ENCODE data around the gene PAX6. TPM values are rescaled to one million over a fixed set of nuclear protein-coding genes. Genes with fewer than 3 reads are reported as not detected.

PAX6 gene
- total and polyA plus RNA-seq, 2 donors, result 0.32 to 0.47 TPM

GRCh38 chr11:31794548-31794947 lies 16.6 kb downstream of the PAX6 start:
- H3K27me3 ChIP-seq (ENCODE audit: control insufficient read depth in 2 of 2, insufficient read depth in 1 of 2, low read length in 1 of 2), result peaks cover 52 to 76% of the 10 kb centered on the region in 2 donors
- 81% methylated on average over 4 of the region's 4 CpGs for WGBS
- no peak overlapping the region for H3K4me3 ChIP-seq (ENCODE audit: low read length in 2 of 2)
- no peaks in the 10 kb centered on the region for H3K36me3 ChIP-seq (ENCODE audit: control insufficient read depth in 2 of 2, insufficient read depth in 2 of 2, low read length in 1 of 2)
- no peak overlapping the region for H3K27ac ChIP-seq (ENCODE audit: low read depth in 1 of 2, low read length in 1 of 2)
- DNase-seq (ENCODE audit: low read depth in 6 of 9, low spot score in 9 of 9), result no peak
- H3K4me1 ChIP-seq (ENCODE audit: control insufficient read depth in 2 of 2, insufficient read depth in 2 of 2, low read length in 2 of 2), result peaks cover 0 to 8% of the 10 kb centered on the region in 2 donors
- H3K9me3 ChIP-seq (ENCODE audit: control insufficient read depth in 2 of 2, insufficient read depth in 1 of 2, low read length in 1 of 2), result peaks cover 0 to 1% of the 10 kb centered on the region in 2 donors

GRCh38 chr11:31793264-31793663 lies 17.9 kb downstream of the PAX6 start:
- Histone ChIP-seq H3K27me3 (ENCODE audit: control insufficient read depth in 2 of 2, insufficient read depth in 1 of 2, low read length in 1 of 2) (peaks cover 40 to 63% of the 10 kb centered on the region in 2 donors), H3K9me3 (ENCODE audit: control insufficient read depth in 2 of 2, insufficient read depth in 1 of 2, low read length in 1 of 2) (peaks cover 0 to 1% of the 10 kb centered on the region in 2 donors), H3K4me3 (ENCODE audit: low read length in 2 of 2) (no peak overlapping the region), H3K4me1 (ENCODE audit: control insufficient read depth in 2 of 2, insufficient read depth in 2 of 2, low read length in 2 of 2) (peaks cover 0 to under 1% of the 10 kb centered on the region in 2 donors), H3K27ac (ENCODE audit: low read depth in 1 of 2, low read length in 1 of 2) (no peak overlapping the region), H3K36me3 (ENCODE audit: control insufficient read depth in 2 of 2, insufficient read depth in 2 of 2, low read length in 1 of 2) (no peaks in the 10 kb centered on the region)
- no peak for DNase-seq (ENCODE audit: low read depth in 6 of 9, low spot score in 9 of 9)
- 97% methylated on average over 10 of the region's 10 CpGs for WGBS

GRCh38 chr11:31792456-31792855 lies 18.7 kb downstream of the PAX6 start:
- DNase-seq (ENCODE audit: low read depth in 6 of 9, low spot score in 9 of 9), result no peak
- 96% methylated on average over 2 of the region's 2 CpGs for WGBS
- Histone ChIP-seq H3K27me3 (ENCODE audit: control insufficient read depth in 2 of 2, insufficient read depth in 1 of 2, low read length in 1 of 2) (peaks cover 32 to 55% of the 10 kb centered on the region in 2 donors), H3K4me1 (ENCODE audit: control insufficient read depth in 2 of 2, insufficient read depth in 2 of 2, low read length in 2 of 2) (no peaks in the 10 kb centered on the region), H3K9me3 (ENCODE audit: control insufficient read depth in 2 of 2, insufficient read depth in 1 of 2, low read length in 1 of 2) (peaks cover 0 to 1% of the 10 kb centered on the region in 2 donors), H3K36me3 (ENCODE audit: control insufficient read depth in 2 of 2, insufficient read depth in 2 of 2, low read length in 1 of 2) (no peaks in the 10 kb centered on the region), H3K27ac (ENCODE audit: low read depth in 1 of 2, low read length in 1 of 2) (no peak overlapping the region), H3K4me3 (ENCODE audit: low read length in 2 of 2) (no peak overlapping the region)

GRCh38 chr11:31792036-31792435 lies 19.1 kb downstream of the PAX6 start:
- Histone ChIP-seq H3K4me1 (ENCODE audit: control insufficient read depth in 2 of 2, insufficient read depth in 2 of 2, low read length in 2 of 2) (no peaks in the 10 kb centered on the region), H3K9me3 (ENCODE audit: control insufficient read depth in 2 of 2, insufficient read depth in 1 of 2, low read length in 1 of 2) (peaks cover 0 to 1% of the 10 kb centered on the region in 2 donors), H3K27ac (ENCODE audit: low read depth in 1 of 2, low read length in 1 of 2) (no peak overlapping the region), H3K27me3 (ENCODE audit: control insufficient read depth in 2 of 2, insufficient read depth in 1 of 2, low read length in 1 of 2) (peaks cover 28 to 51% of the 10 kb centered on the region in 2 donors), H3K4me3 (ENCODE audit: low read length in 2 of 2) (no peak overlapping the region), H3K36me3 (ENCODE audit: control insufficient read depth in 2 of 2, insufficient read depth in 2 of 2, low read length in 1 of 2) (no peaks in the 10 kb centered on the region)
- DNase-seq (ENCODE audit: low read depth in 6 of 9, low spot score in 9 of 9), result no peak
- WGBS, result 92% methylated on average over 2 of the region's 2 CpGs

- DNase-seq (ENCODE audit: low read depth in 6 of 9, low spot score in 9 of 9), result no peak
- 94% methylated on average over 7 of the region's 7 CpGs for WGBS
- H3K27me3 ChIP-seq (ENCODE audit: control insufficient read depth in 2 of 2, insufficient read depth in 1 of 2, low read length in 1 of 2), result peaks cover 15 to 37% of the 10 kb centered on the region in 2 donors
- H3K9me3 ChIP-seq (ENCODE audit: control insufficient read depth in 2 of 2, insufficient read depth in 1 of 2, low read length in 1 of 2), result no peaks in the 10 kb centered on the region
- H3K4me1 ChIP-seq (ENCODE audit: control insufficient read depth in 2 of 2, insufficient read depth in 2 of 2, low read length in 2 of 2), result no peaks in the 10 kb centered on the region
- H3K4me3 ChIP-seq (ENCODE audit: low read length in 2 of 2), result no peak overlapping the region
- H3K36me3 ChIP-seq (ENCODE audit: control insufficient read depth in 2 of 2, insufficient read depth in 2 of 2, low read length in 1 of 2), result no peaks in the 10 kb centered on the region
- no peak overlapping the region for H3K27ac ChIP-seq (ENCODE audit: low read depth in 1 of 2, low read length in 1 of 2)
Measured at GRCh38 chr11:31790649-31791048, 20.5 kb downstream of the PAX6 start.

- H3K9me3 ChIP-seq (ENCODE audit: control insufficient read depth in 2 of 2, insufficient read depth in 1 of 2, low read length in 1 of 2), result no peaks in the 10 kb centered on the region
- no peaks in the 10 kb centered on the region for H3K36me3 ChIP-seq (ENCODE audit: control insufficient read depth in 2 of 2, insufficient read depth in 2 of 2, low read length in 1 of 2)
- H3K27ac ChIP-seq (ENCODE audit: low read depth in 1 of 2, low read length in 1 of 2), result no peak overlapping the region
- H3K27me3 ChIP-seq (ENCODE audit: control insufficient read depth in 2 of 2, insufficient read depth in 1 of 2, low read length in 1 of 2), result peaks cover 3 to 12% of the 10 kb centered on the region in 2 donors
- no peak for DNase-seq (ENCODE audit: low read depth in 6 of 9, low spot score in 9 of 9)
- WGBS, result 94% methylated on average over 3 of the region's 3 CpGs
- no peak overlapping the region for H3K4me3 ChIP-seq (ENCODE audit: low read length in 2 of 2)
- H3K4me1 ChIP-seq (ENCODE audit: control insufficient read depth in 2 of 2, insufficient read depth in 2 of 2, low read length in 2 of 2), result no peaks in the 10 kb centered on the region
Measured at GRCh38 chr11:31788085-31788484, 23.0 kb downstream of the PAX6 start.

GRCh38 chr11:31786996-31787685 lies 24.0 kb downstream of the PAX6 start:
- 97% methylated on average over 16 of the region's 16 CpGs for WGBS
- Histone ChIP-seq H3K4me3 (ENCODE audit: low read length in 2 of 2) (no peak overlapping the region), H3K27ac (ENCODE audit: low read depth in 1 of 2, low read length in 1 of 2) (no peak overlapping the region), H3K4me1 (ENCODE audit: control insufficient read depth in 2 of 2, insufficient read depth in 2 of 2, low read length in 2 of 2) (no peaks in the 10 kb centered on the region), H3K9me3 (ENCODE audit: control insufficient read depth in 2 of 2, insufficient read depth in 1 of 2, low read length in 1 of 2) (no peaks in the 10 kb centered on the region), H3K27me3 (ENCODE audit: control insufficient read depth in 2 of 2, insufficient read depth in 1 of 2, low read length in 1 of 2) (peaks cover 3 to 6% of the 10 kb centered on the region in 2 donors), H3K36me3 (ENCODE audit: control insufficient read depth in 2 of 2, insufficient read depth in 2 of 2, low read length in 1 of 2) (no peaks in the 10 kb centered on the region)
- no peak for DNase-seq (ENCODE audit: low read depth in 6 of 9, low spot score in 9 of 9)

GRCh38 chr11:31784611-31785010 lies 26.5 kb downstream of the PAX6 start:
- Histone ChIP-seq H3K27ac (ENCODE audit: low read depth in 1 of 2, low read length in 1 of 2) (no peak overlapping the region), H3K27me3 (ENCODE audit: control insufficient read depth in 2 of 2, insufficient read depth in 1 of 2, low read length in 1 of 2) (no peaks in the 10 kb centered on the region), H3K9me3 (ENCODE audit: control insufficient read depth in 2 of 2, insufficient read depth in 1 of 2, low read length in 1 of 2) (no peaks in the 10 kb centered on the region), H3K4me3 (ENCODE audit: low read length in 2 of 2) (no peak overlapping the region), H3K36me3 (ENCODE audit: control insufficient read depth in 2 of 2, insufficient read depth in 2 of 2, low read length in 1 of 2) (no peaks in the 10 kb centered on the region), H3K4me1 (ENCODE audit: control insufficient read depth in 2 of 2, insufficient read depth in 2 of 2, low read length in 2 of 2) (no peaks in the 10 kb centered on the region)
- no peak for DNase-seq (ENCODE audit: low read depth in 6 of 9, low spot score in 9 of 9)
- WGBS, result 99% methylated on average over 2 of the region's 2 CpGs

- no peaks in the 10 kb centered on the region for H3K27me3 ChIP-seq (ENCODE audit: control insufficient read depth in 2 of 2, insufficient read depth in 1 of 2, low read length in 1 of 2)
- no peak overlapping the region for H3K27ac ChIP-seq (ENCODE audit: low read depth in 1 of 2, low read length in 1 of 2)
- no peaks in the 10 kb centered on the region for H3K36me3 ChIP-seq (ENCODE audit: control insufficient read depth in 2 of 2, insufficient read depth in 2 of 2, low read length in 1 of 2)
- no peak overlapping the region for H3K4me3 ChIP-seq (ENCODE audit: low read length in 2 of 2)
- H3K9me3 ChIP-seq (ENCODE audit: control insufficient read depth in 2 of 2, insufficient read depth in 1 of 2, low read length in 1 of 2), result no peaks in the 10 kb centered on the region
- DNase-seq (ENCODE audit: low read depth in 6 of 9, low spot score in 9 of 9), result no peak
- no peaks in the 10 kb centered on the region for H3K4me1 ChIP-seq (ENCODE audit: control insufficient read depth in 2 of 2, insufficient read depth in 2 of 2, low read length in 2 of 2)
- 97% methylated on average over 6 of the region's 6 CpGs for WGBS
Measured at GRCh38 chr11:31783252-31783651, 27.9 kb downstream of the PAX6 start.
